K562 (cell line): Measurements from ENCODE around the gene SERTM2.

ENCODE experiments used
- ELF4 ChIP-seq: fragments of 450-650 bp; formaldehyde crosslinking; IDR thresholded peaks from 2 replicates; pipeline ENCODE4 v1.4.0; 2022; ENCODE audit warnings: missing genetic modification characterization
- ESRRA ChIP-seq: fragments of 450-650 bp; IDR thresholded peaks from 2 replicates; pipeline ENCODE4 v1.6.1; 2014; ENCODE audit warnings: low read depth, mild to moderate bottlenecking, moderate library complexity, borderline replicate concordance
- JUND ChIP-seq, 2 experiments: IDR thresholded peaks; 2 replicates in 1 of 2; 3 replicates in 1 of 2; pipeline ENCODE4 v1.6.1; 2011; ENCODE audit warnings: borderline replicate concordance in 2 of 2, low read depth in 2 of 2, low read length in 2 of 2, improper control_type of control experiment in 1 of 2, missing biosample characterization in 1 of 2, missing genetic modification characterization in 1 of 2, missing genetic modification reagents in 1 of 2
- MED1 ChIP-seq: sonication (generic); formaldehyde crosslinking; IDR thresholded peaks from 2 replicates; pipeline ENCODE4 v1.8.1; 2023; ENCODE audit warnings: missing genetic modification reagents, borderline replicate concordance
- NCOA1 ChIP-seq: fragments of 450-650 bp; IDR thresholded peaks from 2 replicates; pipeline ENCODE4 v1.6.1; 2016; ENCODE audit warnings: low read depth
- POLR2A ChIP-seq: fragments of 450-650 bp; conservative IDR thresholded peaks from 2 replicates; pipeline ENCODE4 v1.6.1; 2016
- PTTG1 ChIP-seq: fragments of 450-650 bp; IDR thresholded peaks from 2 replicates; pipeline ENCODE4 v1.6.1; 2016; ENCODE audit warnings: low read depth, mild to moderate bottlenecking, missing genetic modification characterization, missing compliant biosample characterization
- RHOXF2B ChIP-seq: fragments of 250-450 bp; sonication (Bioruptor Pico); conservative IDR thresholded peaks from 2 replicates; pipeline ENCODE4 v1.5.1; 2021
- TAL1 ChIP-seq: fragments of 450-650 bp; IDR thresholded peaks from 2 replicates; pipeline ENCODE4 v1.6.1; 2016; ENCODE audit warnings: mild to moderate bottlenecking
- TF ChIP-seq, protein P1 (sequence below): fragments of 150-350 bp; IDR thresholded peaks from 2 replicates; pipeline ENCODE4 v1.6.1; 2014; ENCODE audit warnings: low read depth, mild to moderate bottlenecking, low read length, borderline replicate concordance
- TF ChIP-seq, protein P2 (sequence below): fragments of 450-650 bp; formaldehyde crosslinking; IDR thresholded peaks from 2 replicates; pipeline ENCODE4 v1.4.0; 2022; ENCODE audit warnings: missing genetic modification characterization

DNA sequence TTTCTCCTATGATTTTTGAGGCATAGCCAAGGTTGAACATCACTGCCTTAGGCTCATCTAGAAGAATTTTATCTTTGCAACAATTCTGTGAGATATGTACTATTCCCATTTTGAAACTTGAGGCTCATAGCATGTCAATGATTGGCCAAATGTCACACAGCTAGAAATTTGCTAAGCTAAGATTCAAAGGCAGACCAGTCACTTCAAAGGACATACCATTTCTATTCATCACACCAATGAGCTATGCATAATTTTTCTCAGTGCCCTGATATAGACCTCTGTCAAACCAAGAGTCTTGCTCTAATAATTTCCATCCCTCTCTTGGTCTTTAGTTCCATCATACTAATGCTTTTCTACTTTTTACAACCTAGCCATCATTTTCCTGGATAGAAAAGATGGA, 27.6 kb upstream of the SERTM2 start:
- no peak for TF ChIP-seq TAL1
- no peak for TF ChIP-seq RHOXF2B (CRISPR knock-in tag)
- no peak for TF ChIP-seq NCOA1
- no peak for TF ChIP-seq PTTG1 (tag)
- TF ChIP-seq, protein P1, sequence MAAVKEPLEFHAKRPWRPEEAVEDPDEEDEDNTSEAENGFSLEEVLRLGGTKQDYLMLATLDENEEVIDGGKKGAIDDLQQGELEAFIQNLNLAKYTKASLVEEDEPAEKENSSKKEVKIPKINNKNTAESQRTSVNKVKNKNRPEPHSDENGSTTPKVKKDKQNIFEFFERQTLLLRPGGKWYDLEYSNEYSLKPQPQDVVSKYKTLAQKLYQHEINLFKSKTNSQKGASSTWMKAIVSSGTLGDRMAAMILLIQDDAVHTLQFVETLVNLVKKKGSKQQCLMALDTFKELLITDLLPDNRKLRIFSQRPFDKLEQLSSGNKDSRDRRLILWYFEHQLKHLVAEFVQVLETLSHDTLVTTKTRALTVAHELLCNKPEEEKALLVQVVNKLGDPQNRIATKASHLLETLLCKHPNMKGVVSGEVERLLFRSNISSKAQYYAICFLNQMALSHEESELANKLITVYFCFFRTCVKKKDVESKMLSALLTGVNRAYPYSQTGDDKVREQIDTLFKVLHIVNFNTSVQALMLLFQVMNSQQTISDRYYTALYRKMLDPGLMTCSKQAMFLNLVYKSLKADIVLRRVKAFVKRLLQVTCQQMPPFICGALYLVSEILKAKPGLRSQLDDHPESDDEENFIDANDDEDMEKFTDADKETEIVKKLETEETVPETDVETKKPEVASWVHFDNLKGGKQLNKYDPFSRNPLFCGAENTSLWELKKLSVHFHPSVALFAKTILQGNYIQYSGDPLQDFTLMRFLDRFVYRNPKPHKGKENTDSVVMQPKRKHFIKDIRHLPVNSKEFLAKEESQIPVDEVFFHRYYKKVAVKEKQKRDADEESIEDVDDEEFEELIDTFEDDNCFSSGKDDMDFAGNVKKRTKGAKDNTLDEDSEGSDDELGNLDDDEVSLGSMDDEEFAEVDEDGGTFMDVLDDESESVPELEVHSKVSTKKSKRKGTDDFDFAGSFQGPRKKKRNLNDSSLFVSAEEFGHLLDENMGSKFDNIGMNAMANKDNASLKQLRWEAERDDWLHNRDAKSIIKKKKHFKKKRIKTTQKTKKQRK: no peak
- no peak for TF ChIP-seq ELF4 (CRISPR knock-in tag)
- TF ChIP-seq ESRRA: no peak
- TF ChIP-seq POLR2A: no peak
- no peak for TF ChIP-seq MED1 (CRISPR knock-in tag)
- TF ChIP-seq, protein P2, sequence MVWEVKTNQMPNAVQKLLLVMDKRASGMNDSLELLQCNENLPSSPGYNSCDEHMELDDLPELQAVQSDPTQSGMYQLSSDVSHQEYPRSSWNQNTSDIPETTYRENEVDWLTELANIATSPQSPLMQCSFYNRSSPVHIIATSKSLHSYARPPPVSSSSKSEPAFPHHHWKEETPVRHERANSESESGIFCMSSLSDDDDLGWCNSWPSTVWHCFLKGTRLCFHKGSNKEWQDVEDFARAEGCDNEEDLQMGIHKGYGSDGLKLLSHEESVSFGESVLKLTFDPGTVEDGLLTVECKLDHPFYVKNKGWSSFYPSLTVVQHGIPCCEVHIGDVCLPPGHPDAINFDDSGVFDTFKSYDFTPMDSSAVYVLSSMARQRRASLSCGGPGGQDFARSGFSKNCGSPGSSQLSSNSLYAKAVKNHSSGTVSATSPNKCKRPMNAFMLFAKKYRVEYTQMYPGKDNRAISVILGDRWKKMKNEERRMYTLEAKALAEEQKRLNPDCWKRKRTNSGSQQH (CRISPR knock-in tag): no peak
- TF ChIP-seq JUND (IDR thresholded peaks at IDR 0.05; ENCODE audit: borderline replicate concordance, low read depth, low read length): no peak
- no peak for TF ChIP-seq JUND (tag; IDR thresholded peaks at IDR 0.05; ENCODE audit: borderline replicate concordance, low read depth, low read length)
